HG03103 (cell line): Measurements from ENCODE around the gene CARD16.
A peak's percentile ranks its signal among the peaks of the same experiment; 100 is the strongest.
"Not testable (repeated sequence)": the region's sequence is repeated elsewhere in the genome, so short reads cannot be mapped to it uniquely, and the experiment has no call there.

ENCODE experiments used
- ATAC-seq: cut with Tn5 transposase; IDR thresholded peaks from one replicate; pipeline ENCODE4 v1.9.1; 2021; ENCODE audit warnings: low read depth; ENCODE audit not compliant: unreplicated experiment

The CARD16 gene

GRCh38 chr11:105051559-105051958 is 6.4 kb upstream of the CARD16 start:
- no peak for ATAC-seq

DNA sequence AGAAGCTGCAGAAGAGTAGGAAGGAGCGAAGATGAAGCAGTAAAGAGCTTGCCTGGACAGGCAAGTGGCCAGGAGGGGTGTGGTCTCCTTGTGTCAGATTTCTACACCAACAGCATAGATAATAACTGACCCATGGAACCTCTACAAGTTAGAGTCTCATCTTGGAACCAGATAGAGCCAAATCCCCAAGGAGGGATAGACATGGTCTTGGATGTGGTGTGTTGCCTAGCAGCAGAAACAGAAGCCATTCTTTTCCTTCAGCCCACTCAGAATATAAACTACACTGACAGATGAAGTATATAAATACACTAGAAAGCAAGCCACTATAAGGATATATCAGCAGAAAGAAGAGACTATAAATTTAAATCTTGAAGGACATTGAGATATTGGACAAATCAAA is 4.3 kb upstream of the CARD16 start:
- no peak for ATAC-seq

GRCh38 chr11:105046898-105047579 is 1.9 kb upstream of the CARD16 start:
- ATAC-seq = no peak

DNA sequence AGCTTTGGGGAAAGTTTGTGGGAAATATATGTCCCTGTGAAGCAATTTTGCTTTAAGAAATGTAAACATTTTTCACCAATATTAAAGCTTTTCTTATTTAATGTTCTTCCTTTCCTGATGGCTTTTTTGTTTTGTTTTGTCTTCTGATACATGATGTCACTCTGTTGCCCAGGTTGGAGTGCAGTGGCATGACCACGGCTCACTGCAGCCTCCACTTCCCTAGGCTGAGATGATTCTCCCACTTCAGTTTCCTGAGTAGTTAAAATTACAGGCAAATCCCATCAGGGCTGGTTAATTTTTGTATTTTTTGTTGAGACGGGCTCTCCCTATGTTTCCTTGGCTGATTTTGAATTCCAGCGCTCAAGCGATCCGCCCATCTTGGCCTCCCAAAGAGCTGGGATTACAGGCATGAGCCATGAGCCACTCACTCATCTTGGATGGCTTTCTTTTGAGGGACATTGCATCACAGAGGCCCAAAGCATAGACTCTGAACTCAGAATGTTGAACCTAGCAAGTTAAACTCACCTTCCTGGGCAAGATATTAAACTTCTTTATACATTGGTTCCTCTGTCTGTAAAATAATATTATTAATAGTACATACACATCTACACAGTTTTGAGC is 651 bp upstream of the CARD16 start:
- no peak for ATAC-seq

- no peak for ATAC-seq
Measured at GRCh38 chr11:105042178-105042577, 3.0 kb downstream of the CARD16 start.

GRCh38 chr11:105040703-105041102 is 4.4 kb downstream of the CARD16 start:
- no peak for ATAC-seq

DNA sequence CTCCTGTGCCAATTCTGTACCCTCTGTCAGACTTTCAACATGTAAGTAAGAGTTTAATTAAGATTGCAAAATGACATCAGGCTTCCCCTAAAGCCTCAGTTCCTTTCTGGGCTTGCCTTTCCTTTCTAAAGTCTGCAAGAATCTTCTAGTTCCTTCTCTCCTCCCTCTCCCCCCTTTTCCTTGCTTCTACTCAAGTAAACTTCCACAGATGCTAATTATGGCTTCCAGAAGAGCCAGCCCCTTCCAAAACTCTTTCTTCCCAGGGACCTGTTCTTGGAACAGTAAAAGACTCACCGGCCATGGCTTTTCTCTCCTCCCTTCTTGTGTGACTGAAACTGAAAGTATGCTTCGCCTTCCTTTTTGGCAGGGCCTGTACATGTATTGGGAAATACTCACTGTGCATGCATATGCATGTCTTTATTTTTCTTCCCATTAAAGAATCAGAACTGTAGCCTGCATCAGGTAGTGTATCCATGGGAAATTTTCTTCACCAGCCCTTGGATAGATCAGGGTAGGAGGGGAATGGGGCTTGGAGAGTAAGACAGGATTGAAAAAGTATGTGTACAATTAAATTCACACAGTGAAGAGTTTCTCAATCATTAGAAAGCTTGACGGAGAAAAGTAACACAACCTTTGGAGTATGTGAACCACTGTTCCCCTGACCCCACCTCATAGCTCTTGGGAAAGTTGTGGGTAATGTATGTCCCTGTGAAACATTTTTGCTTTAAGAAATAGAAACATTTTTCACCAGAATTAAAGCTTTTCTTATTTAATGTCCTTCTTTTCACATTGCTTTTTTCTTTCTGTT is 10.1 kb downstream of the CARD16 start, which contains the start of gene CASP1:
CASP1 (minus strand) TSS at position 332 of the 808 bp plus-strand sequence; CDS start at position 301, 31 bp downstream.
- peak; percentile 88 for ATAC-seq

GRCh38 chr11:105034388-105034787 is 10.7 kb downstream of the CARD16 start:
- not testable (repeated sequence) for ATAC-seq

GRCh38 chr11:105033781-105034180 is 11.4 kb downstream of the CARD16 start:
- ATAC-seq = no peak

GRCh38 chr11:105033343-105033742 is 11.8 kb downstream of the CARD16 start:
- ATAC-seq = no peak

DNA sequence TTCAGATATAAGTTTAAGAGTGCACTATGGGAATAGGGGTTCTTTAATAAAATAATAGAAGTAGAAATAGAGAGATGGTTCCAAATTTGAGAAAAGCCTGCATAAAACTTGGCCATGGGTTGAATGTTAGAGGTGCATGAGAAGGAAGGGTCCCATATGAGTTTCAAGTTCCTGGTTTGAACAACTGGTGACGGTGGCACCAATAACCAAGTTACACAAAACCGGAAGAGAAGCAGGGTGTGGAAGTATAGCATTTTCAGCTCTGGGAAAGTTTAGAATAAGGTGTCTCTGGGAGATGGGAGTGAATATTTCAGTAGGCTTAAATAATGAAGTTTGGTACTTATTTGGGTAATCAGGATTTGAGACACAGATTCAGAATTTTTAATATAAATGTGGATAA is 12.6 kb downstream of the CARD16 start:
- ATAC-seq = no peak

DNA sequence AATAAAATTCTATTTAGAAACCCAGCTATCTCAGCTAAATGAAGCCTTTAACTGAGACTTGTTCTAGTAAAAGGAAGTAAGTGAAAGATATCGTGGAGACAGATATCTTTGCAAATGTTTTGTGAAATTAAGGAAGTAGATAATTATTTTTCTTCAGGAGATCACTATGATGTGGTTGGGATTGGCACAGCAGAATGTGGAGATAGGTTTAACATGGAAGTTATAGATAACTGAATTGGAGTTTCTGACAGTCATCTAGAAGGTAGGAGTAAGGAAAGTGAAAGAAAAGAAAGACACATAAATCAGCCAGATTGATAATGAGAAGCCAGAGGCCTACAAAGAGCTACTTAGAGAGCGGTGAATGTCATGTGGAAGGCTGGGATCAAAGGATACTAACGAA is 17.5 kb downstream of the CARD16 start:
- ATAC-seq = no peak

DNA sequence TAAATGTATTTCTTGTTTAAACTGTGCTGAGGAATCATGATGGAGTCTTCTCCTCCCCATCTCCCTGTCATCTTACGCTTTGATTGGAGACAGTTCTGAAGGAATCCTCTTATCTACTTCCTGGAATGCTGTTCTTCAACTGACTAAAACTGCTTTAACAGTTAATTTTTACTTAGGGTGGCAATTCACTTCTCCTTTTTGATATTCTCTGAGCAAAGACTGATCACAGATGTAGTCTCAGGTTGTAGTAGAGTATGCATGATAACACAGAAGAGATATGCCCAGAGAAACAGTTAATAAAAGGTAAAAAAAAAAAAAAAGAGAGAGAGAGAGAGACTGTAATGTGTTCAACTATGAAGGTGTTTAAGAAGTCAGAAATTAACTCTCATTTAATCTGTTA is 20.7 kb downstream of the CARD16 start:
- ATAC-seq = no peak

DNA sequence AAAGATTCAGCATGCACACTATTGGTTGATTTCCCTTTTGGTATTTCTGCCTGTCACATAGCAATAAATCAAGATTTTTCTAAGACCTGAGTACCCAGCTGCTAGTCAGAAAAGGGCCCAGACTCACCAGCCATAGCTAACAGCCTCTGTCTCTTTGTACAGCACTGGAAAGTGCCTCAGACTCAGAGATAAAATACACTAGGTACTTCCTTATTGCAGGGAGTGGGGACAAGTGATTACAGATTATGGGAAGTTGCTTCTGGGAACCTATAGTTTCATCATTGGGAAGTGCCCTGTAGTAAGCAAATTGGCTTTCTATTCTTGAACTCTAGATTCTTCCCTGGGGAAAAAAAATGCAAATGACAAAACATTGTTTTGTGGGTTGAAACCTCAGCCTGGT is 22.1 kb downstream of the CARD16 start, which contains the start of gene CASP5:
CASP5 (minus strand) TSS at position 166 of the 400 bp plus-strand sequence; CDS start at position 134, 32 bp downstream.
- ATAC-seq = no peak

GRCh38 chr11:105022527-105022926 is 22.6 kb downstream of the CARD16 start:
- no peak for ATAC-seq

GRCh38 chr11:105007463-105007862 is 37.7 kb downstream of the CARD16 start:
- no peak for ATAC-seq

DNA sequence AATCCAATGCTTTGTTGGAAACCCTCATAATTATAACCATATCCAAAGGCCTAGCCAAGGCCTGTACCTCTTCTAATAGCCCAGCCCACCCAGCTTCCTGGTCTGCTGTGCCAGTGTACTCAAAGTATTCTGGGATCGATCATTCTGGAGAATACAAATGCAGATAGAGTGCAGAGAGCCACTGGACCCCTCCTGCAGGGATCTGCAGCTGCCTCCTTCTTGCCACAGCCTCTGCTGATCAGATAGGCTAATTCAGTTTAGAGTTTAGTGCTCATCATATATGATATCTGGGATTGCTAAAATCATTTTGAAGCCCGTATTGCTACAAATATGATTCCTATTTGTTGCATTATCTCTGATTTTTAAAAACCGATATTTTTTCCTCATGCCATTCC is 39.7 kb downstream of the CARD16 start:
- ATAC-seq = no peak

GRCh38 chr11:105004021-105004420 is 41.1 kb downstream of the CARD16 start:
- no peak for ATAC-seq

DNA sequence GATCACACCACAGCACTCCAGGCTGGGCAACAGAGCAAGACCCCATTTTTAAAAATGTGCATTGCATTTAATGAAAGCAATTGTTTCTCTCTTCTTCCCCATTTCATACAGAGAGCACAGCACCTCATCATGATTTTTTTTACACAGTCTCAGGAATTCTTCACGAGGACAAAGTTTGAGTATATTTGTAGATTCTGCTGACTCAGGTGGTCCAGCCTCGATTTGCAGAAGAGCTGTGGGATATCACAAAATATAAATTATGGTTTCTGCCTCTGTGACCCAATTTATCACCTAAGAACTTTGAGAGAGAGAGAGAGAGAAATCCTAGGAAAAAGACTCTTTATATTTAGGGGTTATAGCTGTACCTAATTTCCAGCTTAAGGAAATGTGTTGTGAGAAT is 42.0 kb downstream of the CARD16 start:
- ATAC-seq = no peak

DNA sequence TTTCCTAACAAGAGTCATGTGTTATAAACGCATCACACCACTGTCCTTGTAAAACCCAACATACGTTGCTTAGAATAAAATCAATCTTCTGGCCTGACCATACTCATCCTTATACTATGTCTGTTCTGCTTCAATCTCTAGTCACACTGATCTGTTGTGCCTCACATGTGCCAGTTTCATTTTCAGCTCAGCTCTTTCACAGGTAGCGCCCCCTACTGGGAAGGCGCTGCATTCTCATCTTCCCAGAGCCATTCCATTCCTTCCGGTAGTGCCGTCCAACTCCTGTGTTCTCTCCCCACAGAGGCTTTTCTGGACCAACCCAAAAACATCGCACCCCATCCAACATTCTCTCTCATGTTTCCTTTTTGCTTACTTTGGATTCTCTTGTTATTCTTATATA is 44.3 kb downstream of the CARD16 start:
- ATAC-seq = peak; percentile 88

GRCh38 chr11:105000167-105000566 is 45.0 kb downstream of the CARD16 start:
- ATAC-seq = no peak
